ELF-1 (cell line): Measurements from ENCODE around the gene OPN1SW.
A peak's percentile ranks its signal among the peaks of the same experiment; 100 is the strongest.

ENCODE experiments used
- DNase-seq: peaks from one replicate; pipeline ENCODE4 v3.0.0-alpha.2; 2016; ENCODE audit warnings: low read depth, low spot score

The OPN1SW gene

GRCh38 chr7:128793181-128793547 is 17.6 kb upstream of the OPN1SW start:
- DNase-seq: no peak

- DNase-seq: no peak
Measured at GRCh38 chr7:128792471-128793180, 17.0 kb upstream of the OPN1SW start.

- no peak for DNase-seq
Measured at GRCh38 chr7:128791972-128792327, 16.4 kb upstream of the OPN1SW start.

- DNase-seq: peak; percentile 60
Measured at GRCh38 chr7:128791121-128791971, 15.8 kb upstream of the OPN1SW start, which contains the start of gene CCDC136. TSS of gene CCDC136 (plus strand) at chr7:128791968. CDS start at chr7:128792412, 444 bp downstream.

- DNase-seq: no peak
Measured at GRCh38 chr7:128790315-128791041, 14.9 kb upstream of the OPN1SW start.

- no peak for DNase-seq
Measured at GRCh38 chr7:128788446-128789412, 13.1 kb upstream of the OPN1SW start.

GRCh38 chr7:128785738-128786137 is 10.1 kb upstream of the OPN1SW start:
- DNase-seq: no peak

- DNase-seq: peak; percentile 95
Measured at GRCh38 chr7:128783143-128783861, 7.7 kb upstream of the OPN1SW start.

- DNase-seq: no peak
Measured at GRCh38 chr7:128781851-128782250, 6.3 kb upstream of the OPN1SW start.

- no peak for DNase-seq
Measured at GRCh38 chr7:128781126-128781525, 5.5 kb upstream of the OPN1SW start.

GRCh38 chr7:128778946-128779345 is 3.4 kb upstream of the OPN1SW start:
- no peak for DNase-seq

GRCh38 chr7:128777156-128778123 is 1.8 kb upstream of the OPN1SW start:
- DNase-seq: no peak

- DNase-seq: no peak
Measured at GRCh38 chr7:128774921-128775320, 673 bp downstream of the OPN1SW start.

- no peak for DNase-seq
Measured at GRCh38 chr7:128774029-128774689, 1.4 kb downstream of the OPN1SW start.

- DNase-seq: no peak
Measured at GRCh38 chr7:128773604-128774003, 2.0 kb downstream of the OPN1SW start.

GRCh38 chr7:128770233-128770632 is 5.4 kb downstream of the OPN1SW start:
- DNase-seq: no peak

- no peak for DNase-seq
Measured at GRCh38 chr7:128767475-128768110, 8.0 kb downstream of the OPN1SW start.

GRCh38 chr7:128763541-128763940 is 12.1 kb downstream of the OPN1SW start:
- no peak for DNase-seq
